ENCODE measurements around the gene OR10P1.

The OR10P1 gene

DNA sequence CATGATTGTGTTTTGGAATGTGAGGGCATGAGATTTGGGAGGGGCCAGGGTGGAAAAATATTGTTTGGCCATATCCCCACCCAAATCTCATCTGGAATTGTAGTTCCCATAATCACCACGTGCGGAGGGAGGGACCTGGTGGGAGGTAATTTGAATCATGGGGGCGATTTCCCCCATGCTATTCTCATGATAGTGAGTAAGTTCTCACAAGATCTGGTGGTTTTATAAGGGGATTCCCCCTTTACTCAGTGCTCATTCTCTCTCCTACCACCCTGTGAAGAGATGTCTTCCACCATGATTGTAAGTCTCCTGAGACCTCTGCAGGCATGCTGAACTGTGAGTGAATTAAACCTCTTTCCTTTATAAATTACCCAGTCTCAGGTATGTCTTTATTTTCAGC lies 15.7 kb downstream of the OR10P1 start:
- no peak for DNase-seq

GRCh38 chr12:55653031-55653430 lies 16.3 kb downstream of the OR10P1 start:
- DNase-seq, result no peak

- DNase-seq, result no peak
Measured at GRCh38 chr12:55654511-55655214, 18.0 kb downstream of the OR10P1 start.

GRCh38 chr12:55657212-55657611 lies 20.5 kb downstream of the OR10P1 start:
- DNase-seq, result no peak

GRCh38 chr12:55658212-55658611 lies 21.5 kb downstream of the OR10P1 start:
- no peak for DNase-seq

DNA sequence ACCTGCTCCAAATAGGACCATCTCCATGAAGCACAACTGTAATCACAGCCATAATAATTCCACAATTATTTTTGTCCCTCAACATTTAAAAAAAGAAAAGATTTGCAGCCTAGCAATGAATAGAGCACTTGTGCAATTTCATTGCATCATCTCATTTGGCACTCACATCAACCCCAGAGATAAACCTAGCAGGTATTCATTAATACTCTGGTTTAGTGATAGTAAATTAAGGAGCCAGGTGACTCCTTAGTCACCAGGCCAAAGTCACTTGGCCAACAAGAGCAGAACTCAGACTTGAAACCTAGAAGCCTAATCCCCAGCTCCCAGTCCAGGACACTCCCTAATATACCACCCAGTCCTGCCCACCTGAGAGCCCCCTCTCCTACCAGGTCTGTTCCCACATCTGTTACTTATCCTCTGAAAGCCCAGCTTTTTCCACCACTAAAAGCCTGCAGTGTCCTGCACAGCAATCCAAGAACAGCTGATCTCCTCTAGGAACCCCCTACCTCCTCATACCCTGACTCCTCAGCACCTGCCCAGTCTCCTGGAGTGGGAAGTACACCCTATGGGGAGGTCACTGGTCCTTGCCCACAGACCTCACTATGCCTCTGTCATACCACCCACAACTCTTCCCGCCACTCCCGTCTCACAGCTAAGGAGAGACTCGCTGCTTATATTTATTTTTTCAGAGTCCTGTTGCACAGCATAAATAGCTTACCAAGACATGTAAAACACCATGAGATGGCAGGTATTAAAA lies 22.1 kb downstream of the OR10P1 start:
- DNase-seq, result no peak

DNA sequence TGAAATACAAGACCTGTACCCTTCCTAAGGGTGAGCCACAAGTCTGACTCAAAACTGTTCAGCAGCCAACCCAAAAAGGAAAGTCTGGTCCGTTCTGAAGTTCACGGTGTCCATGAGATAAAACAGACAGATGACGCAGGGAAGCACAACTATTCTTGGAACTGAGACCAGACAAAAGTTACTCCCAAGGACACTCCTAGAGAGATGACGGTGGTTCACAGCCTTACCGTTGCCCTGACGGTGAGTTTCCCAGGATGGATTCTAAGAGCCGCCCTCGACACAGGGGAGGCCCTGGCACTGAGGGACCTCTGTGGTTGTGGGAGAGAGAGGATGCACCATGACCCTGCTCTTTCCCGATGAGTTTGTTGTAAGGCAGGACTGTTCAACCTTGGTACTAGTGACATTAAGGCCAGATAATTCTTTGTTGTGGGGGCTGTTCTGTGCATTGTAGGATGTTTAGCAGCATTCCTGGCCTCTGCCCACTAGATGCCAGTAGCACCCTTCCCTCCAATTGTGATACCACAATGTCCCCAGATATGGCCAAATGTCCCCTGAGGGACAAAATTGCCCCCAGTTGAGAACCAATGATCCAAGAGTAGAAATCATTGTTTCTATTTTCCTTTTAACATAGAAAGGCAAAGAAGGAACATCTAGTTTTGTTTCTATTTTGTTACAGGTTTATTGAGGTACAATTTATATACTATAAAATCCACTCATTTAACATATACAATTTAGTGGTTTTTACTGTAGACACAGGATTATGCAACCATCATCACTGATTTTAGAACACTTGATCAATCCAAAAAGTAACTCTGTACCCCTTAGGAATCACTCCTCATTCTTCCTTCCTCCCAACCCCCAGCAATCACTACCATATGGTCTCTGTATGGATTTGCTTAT lies 23.0 kb downstream of the OR10P1 start:
- DNase-seq, result peak; percentile 12 to 45

DNA sequence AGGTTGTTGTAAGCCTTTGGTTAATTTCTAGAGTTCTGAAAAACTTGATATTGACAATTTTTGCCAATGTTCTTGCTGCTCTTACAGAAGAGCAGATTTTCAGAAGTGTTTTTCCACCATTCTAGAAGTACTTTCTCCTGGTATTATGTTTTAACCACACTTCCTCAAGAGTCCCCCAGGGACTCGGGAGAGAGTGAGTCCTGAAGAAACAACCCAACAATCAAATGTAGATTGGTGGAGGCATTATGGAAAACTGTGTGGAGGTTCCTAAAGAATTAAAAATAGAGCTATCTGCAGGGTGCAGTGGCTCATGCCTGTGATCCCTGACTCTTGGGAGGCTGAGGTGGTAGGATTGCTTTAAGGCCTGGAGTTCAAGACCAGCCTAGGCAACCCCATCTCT lies 26.7 kb downstream of the OR10P1 start:
- no peak for DNase-seq

GRCh38 chr12:55664826-55665225 lies 28.1 kb downstream of the OR10P1 start:
- no peak for DNase-seq

DNA sequence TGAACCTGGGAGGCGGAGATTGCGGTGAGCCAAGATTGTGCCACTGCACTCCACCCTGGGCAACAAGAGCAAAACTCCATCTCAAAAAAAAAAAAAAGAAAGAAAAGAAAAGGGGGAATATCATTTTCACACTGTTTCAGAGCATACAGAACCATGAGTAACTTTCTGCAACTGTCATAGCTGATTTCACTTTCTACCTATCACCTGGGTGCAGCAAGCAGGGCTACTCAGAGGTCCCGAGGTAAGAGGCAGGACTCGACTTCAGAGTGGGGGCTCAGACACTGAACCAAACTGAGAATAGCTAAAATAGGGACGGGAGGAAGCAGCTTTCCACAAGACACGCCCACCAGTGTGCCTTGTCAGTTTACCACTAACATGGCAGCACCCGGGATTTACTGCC lies 29.8 kb downstream of the OR10P1 start:
- DNase-seq, result no peak

DNA sequence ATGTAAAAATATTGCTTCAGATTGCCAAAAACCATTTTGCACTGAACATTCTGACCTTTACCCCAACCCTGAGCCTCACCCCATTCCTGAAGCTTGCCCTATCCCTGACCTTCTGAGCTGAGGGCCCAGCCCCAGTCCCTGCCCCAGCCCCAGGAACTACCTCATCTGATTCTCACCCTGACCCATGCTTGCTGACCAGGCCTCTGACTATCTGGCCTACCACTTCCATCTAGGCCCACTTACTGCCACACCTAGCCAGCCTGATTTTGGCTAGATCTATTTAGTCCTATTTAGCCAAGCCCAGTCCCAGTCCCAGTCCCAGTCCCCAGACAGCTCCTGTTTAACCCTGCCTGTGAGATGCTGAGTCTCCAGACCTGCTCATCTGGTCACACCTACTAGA lies 33.6 kb downstream of the OR10P1 start:
- DNase-seq, result no peak

DNA sequence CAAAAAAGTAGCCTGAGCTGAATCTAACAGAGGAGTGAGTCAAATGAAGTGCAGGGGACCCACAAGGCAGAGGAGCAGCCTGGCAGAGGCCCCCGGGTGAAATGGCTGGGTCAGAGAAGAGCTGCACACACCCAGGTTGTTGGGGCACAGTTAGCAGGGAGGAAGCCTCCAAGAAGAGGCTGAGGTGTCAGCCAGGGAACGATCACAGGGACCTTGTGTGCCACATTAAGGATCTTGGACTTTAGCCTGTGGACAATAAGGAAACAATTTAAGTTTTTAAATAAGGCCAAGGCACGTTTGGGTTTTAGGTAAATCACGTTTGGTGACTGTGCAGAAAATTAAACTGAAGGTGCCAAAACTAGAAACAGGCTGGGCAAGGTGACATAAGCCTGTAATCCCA lies 35.1 kb downstream of the OR10P1 start:
- DNase-seq, result no peak

- DNase-seq, result no peak
Measured at GRCh38 chr12:55673638-55674037, 36.9 kb downstream of the OR10P1 start.

GRCh38 chr12:55675666-55676065 lies 39.0 kb downstream of the OR10P1 start:
- no peak for DNase-seq

DNA sequence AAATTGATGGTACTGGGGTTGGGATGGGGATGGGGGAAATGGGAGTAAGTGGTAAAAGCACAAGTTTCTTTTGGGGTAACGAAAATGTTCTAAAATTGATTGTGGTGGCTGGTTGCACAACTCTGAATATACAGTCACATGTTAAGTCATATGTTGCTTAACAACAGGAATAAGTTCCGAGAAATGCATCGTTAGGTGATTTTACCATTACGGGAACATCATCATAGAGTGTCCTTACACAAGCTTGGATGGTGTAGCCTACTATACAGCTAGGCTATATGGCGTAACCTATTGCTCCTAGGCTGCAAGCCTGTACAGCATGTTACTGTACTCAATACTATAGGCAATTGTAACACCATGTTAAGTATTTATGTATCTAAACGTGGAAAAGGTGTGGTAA lies 40.0 kb downstream of the OR10P1 start:
- DNase-seq, result no peak

DNA sequence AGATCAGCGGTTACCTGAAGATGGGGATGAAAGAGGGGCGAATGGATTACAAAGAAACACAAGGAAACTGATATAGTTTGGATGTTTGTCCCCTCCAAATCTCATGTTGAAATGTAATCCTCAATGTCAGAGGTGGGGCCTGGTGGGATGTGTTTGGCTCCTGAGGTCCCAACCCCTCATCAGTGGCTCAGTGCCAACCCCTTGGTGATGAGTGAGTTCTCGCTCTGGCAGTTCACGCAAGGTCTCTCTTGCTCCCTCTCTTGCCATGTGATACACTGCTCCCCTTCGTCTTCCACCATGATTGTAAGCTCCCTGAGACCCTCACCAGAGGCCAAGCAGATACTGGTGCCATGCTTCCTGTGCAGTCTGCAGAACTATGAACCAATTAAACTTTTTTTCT lies 43.0 kb downstream of the OR10P1 start:
- no peak for DNase-seq

- DNase-seq, result peak; percentile 26 to 29
Measured at GRCh38 chr12:55681142-55682077, 44.7 kb downstream of the OR10P1 start.

DNA sequence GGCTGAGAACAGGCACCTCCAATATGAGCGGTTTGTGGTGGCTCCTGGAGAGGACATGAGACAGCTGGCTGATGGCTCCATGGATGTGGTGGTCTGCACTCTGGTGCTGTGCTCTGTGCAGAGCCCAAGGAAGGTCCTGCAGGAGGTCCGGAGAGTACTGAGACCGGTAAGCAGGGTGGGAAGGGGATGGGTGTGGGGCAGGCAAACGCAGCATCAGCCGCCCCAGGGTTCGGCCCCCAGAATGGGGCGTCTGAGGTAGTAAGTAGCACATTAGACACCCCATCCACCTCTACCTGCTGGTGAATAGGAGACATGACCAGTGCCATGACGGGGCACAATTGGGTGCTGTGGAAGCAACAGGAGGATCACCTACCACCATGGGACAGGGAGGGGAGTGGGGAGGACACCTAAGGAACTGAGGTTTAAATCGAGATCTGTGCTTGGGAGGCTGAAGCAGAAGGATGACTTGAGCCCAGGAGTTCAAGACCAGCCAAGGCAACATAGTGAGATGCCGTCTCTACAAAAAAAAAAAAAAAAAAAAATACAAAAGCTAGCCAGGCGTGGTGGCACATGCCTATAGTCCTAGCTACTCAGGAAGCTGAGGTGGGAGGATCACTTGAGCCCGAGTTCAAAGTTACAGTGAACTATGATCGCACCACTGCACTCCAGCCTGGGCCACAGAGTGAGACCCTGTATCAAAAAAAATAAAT lies 45.5 kb downstream of the OR10P1 start:
- no peak for DNase-seq

- DNase-seq, result no peak
Measured at GRCh38 chr12:55683676-55684075, 47.0 kb downstream of the OR10P1 start.

DNA sequence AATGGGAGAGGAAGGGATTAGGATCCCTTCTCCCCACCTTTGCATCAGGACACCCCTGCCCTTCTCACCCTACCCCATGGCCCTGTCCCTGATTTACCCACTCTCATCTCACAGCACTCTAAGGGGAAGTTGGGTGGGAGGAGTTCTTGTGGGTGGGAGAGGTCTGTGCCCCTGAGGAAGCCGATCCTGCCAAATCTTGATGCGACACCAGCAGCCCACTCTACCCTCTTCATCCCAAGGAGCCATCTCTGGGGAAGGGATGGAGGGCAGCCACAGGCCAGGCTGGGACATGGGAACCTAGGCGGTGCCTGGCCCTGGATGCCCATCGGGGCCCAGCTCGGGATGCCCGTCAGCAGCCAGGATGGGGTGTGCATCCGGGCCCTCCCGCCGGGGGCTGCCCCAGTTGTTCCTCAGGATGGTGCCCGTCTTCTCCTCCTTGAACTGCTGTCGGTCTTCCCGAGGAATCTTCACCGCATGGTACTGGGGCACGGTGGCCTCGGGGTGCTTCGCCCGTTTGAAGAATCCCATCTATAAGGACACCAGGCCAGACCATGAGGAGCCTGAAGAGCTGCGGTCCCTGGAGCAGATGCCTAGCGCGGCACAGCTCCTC lies 48.2 kb downstream of the OR10P1 start:
- DNase-seq, result no peak

GRCh38 chr12:55685671-55686070 lies 49.0 kb downstream of the OR10P1 start:
- no peak for DNase-seq
